NB4 (cell line): ENCODE measurements around the gene MDH1.

ENCODE experiments used
- CTCF ChIP-seq: IDR thresholded peaks from one replicate; pipeline ENCODE4 v1.5.1; 2012; ENCODE audit warnings: low read depth, low read length
- POLR2A ChIP-seq: IDR thresholded peaks from 2 replicates; pipeline ENCODE4 v1.6.1; 2011; ENCODE audit warnings: mild to moderate bottlenecking; ENCODE audit not compliant: insufficient read length; ENCODE audit errors: extremely low read depth
- TF ChIP-seq, protein P1 (sequence below): IDR thresholded peaks from 2 replicates; pipeline ENCODE4 v1.6.1; 2011; ENCODE audit warnings: low read depth, low read length

- no peak for TF ChIP-seq CTCF
- TF ChIP-seq, protein P1, sequence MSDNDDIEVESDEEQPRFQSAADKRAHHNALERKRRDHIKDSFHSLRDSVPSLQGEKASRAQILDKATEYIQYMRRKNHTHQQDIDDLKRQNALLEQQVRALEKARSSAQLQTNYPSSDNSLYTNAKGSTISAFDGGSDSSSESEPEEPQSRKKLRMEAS: no peak
- TF ChIP-seq POLR2A: no peak
Measured at GRCh38 chr2:63589148-63589958, 590 bp downstream of the MDH1 start.
